ENCODE measurements around the gene SYT9.

DNA sequence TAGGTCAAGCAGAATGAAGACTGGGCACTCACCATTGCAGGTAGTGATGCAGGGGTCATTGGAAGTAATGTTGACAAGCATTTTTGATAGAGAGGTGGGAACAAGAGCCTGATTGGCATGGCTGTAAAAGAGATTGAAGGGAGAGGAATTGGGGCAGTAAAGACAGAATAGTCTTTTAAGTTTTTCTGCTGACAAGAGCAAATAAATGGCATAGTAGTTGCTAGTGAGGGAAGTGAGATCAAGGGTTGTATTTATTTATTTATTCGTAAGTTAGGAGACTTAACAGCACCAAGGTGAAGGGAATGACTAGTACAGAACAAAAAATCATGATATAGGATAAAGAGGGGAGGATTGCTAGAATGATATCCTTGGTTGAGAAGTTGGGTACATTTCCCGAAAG, 11.0 kb downstream of the SYT9 start:
- TF ChIP-seq YY1 (IDR thresholded peaks at IDR 0.05; ENCODE audit: low read depth) (no peak), RAD21 (IDR thresholded peaks at IDR 0.05; ENCODE audit: low read depth) (no peak), TEAD4 (IDR thresholded peaks at IDR 0.05) (no peak), CEBPB (IDR thresholded peaks at IDR 0.05) (no peak), EP300 (IDR thresholded peaks at IDR 0.05; ENCODE audit: borderline replicate concordance) (no peak), NFIC (IDR thresholded peaks at IDR 0.05) (no peak), FOXM1 (IDR thresholded peaks at IDR 0.05; ENCODE audit: borderline replicate concordance, low read depth) (no peak)
- TF ChIP-seq, protein P1, sequence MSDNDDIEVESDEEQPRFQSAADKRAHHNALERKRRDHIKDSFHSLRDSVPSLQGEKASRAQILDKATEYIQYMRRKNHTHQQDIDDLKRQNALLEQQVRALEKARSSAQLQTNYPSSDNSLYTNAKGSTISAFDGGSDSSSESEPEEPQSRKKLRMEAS (IDR thresholded peaks at IDR 0.05): no peak
